ENCODE data around the gene HEXIM2. TPM values are rescaled to one million over a fixed set of nuclear protein-coding genes. Genes with fewer than 3 reads are reported as not detected.

HEXIM2 gene
- total RNA-seq, 1 experiment from 2014 or later, result 4.5 TPM

DNA sequence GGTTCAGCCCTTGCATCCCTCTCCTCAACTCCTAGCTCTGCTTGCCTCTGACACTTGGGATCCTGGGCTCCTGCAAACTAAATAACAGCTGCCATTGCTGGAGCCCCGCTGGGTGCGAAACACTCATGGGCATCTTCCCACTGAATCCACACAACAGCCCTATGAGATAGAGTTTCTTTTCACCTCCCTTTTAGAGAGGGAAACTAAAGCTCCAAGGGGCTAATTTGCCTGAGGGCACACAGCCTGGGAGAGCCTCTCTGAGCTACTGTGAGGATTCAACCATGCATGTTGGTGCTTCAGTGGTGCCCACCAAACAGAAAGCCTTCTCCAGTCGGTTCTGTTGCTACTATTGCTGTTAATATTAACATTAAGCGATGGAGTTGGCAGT is 22.1 kb upstream of the HEXIM2 start:
- ATAC-seq (no peak), DNase-seq (ENCODE audit: low read depth, low spot score) (no peak)
- POLR2A ChIA-PET, result no interaction called here
- Histone ChIP-seq H3K36me3 (ENCODE audit: control insufficient read depth, insufficient read depth, low read length) (no peaks in the 10 kb centered on the region), H3K27ac (ENCODE audit: low read length) (no peak overlapping the region), H3K4me1 (ENCODE audit: control insufficient read depth, insufficient read depth, low read length) (peaks cover 8% of the 10 kb centered on the region; the same call in 1 of the 2 replicates), H3K4me3 (ENCODE audit: low read depth in 2 of 2, low read length in 2 of 2) (no peak overlapping the region), H3K27me3 (ENCODE audit: control insufficient read depth, insufficient read depth, low read length) (no peaks in the 10 kb centered on the region), H3K9me3 (ENCODE audit: control insufficient read depth, insufficient read depth, low read depth, low read length) (no peaks in the 10 kb centered on the region)
- BruUV-seq (replicated peaks), result no TSS peak
- CTCF ChIA-PET, result no interaction called here
- intact Hi-C loops (cut with micrococcal nuclease; ENCODE audit: unreplicated experiment), result no loop called here
- TF ChIP-seq SIN3A (IDR thresholded peaks at IDR 0.05; ENCODE audit: borderline replicate concordance, insufficient read depth, low read depth, low read length), result no peak
- TF ChIP-seq, protein P1, sequence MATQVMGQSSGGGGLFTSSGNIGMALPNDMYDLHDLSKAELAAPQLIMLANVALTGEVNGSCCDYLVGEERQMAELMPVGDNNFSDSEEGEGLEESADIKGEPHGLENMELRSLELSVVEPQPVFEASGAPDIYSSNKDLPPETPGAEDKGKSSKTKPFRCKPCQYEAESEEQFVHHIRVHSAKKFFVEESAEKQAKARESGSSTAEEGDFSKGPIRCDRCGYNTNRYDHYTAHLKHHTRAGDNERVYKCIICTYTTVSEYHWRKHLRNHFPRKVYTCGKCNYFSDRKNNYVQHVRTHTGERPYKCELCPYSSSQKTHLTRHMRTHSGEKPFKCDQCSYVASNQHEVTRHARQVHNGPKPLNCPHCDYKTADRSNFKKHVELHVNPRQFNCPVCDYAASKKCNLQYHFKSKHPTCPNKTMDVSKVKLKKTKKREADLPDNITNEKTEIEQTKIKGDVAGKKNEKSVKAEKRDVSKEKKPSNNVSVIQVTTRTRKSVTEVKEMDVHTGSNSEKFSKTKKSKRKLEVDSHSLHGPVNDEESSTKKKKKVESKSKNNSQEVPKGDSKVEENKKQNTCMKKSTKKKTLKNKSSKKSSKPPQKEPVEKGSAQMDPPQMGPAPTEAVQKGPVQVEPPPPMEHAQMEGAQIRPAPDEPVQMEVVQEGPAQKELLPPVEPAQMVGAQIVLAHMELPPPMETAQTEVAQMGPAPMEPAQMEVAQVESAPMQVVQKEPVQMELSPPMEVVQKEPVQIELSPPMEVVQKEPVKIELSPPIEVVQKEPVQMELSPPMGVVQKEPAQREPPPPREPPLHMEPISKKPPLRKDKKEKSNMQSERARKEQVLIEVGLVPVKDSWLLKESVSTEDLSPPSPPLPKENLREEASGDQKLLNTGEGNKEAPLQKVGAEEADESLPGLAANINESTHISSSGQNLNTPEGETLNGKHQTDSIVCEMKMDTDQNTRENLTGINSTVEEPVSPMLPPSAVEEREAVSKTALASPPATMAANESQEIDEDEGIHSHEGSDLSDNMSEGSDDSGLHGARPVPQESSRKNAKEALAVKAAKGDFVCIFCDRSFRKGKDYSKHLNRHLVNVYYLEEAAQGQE (IDR thresholded peaks at IDR 0.05; ENCODE audit: insufficient read depth in 1 of 2, low read depth in 2 of 2, low read length in 1 of 2), result no peak
- in situ Hi-C loops (cut with HindIII; ENCODE audit: low pct_unique_long_range_greater_than_20kb, low sequenced_read_pairs), result no loop called here

DNA sequence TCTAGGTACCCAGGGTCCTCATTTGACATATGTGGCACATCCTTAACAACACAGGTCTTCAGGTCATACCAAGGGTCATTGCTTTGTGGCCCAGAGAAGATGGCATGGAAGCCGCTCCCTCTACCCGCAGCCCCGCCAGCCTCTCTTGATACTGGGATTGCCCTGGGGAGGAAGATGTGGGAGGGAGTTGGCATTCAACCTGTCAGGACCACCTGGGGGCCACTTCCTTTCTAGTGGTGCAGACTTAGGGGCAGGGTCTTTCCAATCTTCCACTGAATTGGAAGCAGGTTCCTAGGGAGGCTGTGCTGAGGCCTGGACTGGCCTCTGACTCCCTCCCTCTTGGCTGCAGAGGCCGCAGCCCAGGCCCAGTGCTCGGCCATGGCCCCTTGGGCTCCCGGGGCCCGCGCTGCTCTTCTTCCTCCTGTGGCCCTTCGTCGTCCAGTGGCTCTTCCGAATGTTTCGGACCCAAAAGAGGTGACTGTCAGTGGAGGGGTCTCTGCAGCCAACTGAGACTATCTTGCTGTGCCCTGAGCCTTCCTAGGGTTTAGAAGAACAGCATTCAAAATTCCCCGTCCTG is 18.5 kb upstream of the HEXIM2 start:
- intact Hi-C loops (cut with micrococcal nuclease; ENCODE audit: unreplicated experiment), result no loop called here
- in situ Hi-C loops (cut with HindIII; ENCODE audit: low pct_unique_long_range_greater_than_20kb, low sequenced_read_pairs), result no loop called here
- no TSS peak for BruUV-seq (replicated peaks)
- Histone ChIP-seq H3K4me1 (ENCODE audit: control insufficient read depth, insufficient read depth, low read length) (peaks cover 10% of the 10 kb centered on the region), H3K9me3 (ENCODE audit: control insufficient read depth, insufficient read depth, low read depth, low read length) (no peaks in the 10 kb centered on the region), H3K36me3 (ENCODE audit: control insufficient read depth, insufficient read depth, low read length) (no peaks in the 10 kb centered on the region; the same call in 1 of the 2 replicates), H3K27me3 (ENCODE audit: control insufficient read depth, insufficient read depth, low read length) (no peaks in the 10 kb centered on the region), H3K4me3 (ENCODE audit: low read depth in 2 of 2, low read length in 2 of 2) (no peak overlapping the region), H3K27ac (ENCODE audit: low read length) (no peak overlapping the region)
- ChIA-PET CTCF (no interaction called here), POLR2A (interaction anchor here (0.6 kb wide), 1 partner anchor 31 kb away, joined by 7 read pairs; no protein-coding TSS in a partner anchor)
- DNase-seq (ENCODE audit: low read depth, low spot score), result no peak
- TF ChIP-seq POLR2AphosphoS5 (IDR thresholded peaks at IDR 0.05; ENCODE audit: low read depth, low read length) (no peak), SIN3A (IDR thresholded peaks at IDR 0.05; ENCODE audit: borderline replicate concordance, insufficient read depth, low read depth, low read length) (no peak), TCF7L2 (IDR thresholded peaks at IDR 0.05; ENCODE audit: low read depth, low read length) (no peak)
- TF ChIP-seq, protein P2, sequence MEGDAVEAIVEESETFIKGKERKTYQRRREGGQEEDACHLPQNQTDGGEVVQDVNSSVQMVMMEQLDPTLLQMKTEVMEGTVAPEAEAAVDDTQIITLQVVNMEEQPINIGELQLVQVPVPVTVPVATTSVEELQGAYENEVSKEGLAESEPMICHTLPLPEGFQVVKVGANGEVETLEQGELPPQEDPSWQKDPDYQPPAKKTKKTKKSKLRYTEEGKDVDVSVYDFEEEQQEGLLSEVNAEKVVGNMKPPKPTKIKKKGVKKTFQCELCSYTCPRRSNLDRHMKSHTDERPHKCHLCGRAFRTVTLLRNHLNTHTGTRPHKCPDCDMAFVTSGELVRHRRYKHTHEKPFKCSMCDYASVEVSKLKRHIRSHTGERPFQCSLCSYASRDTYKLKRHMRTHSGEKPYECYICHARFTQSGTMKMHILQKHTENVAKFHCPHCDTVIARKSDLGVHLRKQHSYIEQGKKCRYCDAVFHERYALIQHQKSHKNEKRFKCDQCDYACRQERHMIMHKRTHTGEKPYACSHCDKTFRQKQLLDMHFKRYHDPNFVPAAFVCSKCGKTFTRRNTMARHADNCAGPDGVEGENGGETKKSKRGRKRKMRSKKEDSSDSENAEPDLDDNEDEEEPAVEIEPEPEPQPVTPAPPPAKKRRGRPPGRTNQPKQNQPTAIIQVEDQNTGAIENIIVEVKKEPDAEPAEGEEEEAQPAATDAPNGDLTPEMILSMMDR (IDR thresholded peaks at IDR 0.05), result no peak
- TF ChIP-seq, protein P1 (IDR thresholded peaks at IDR 0.05; ENCODE audit: insufficient read depth in 1 of 2, low read depth in 2 of 2, low read length in 1 of 2), result no peak
- ATAC-seq, result no peak
